ENCODE data around the gene DBX2. TPM values are rescaled to one million over a fixed set of nuclear protein-coding genes. Genes with fewer than 3 reads are reported as not detected.
"Not testable (repeated sequence)": the region's sequence is repeated elsewhere in the genome, so short reads cannot be mapped to it uniquely, and the experiment has no call there.

Gene DBX2
- total RNA-seq, 1 donor from 2014 or later, result 0.14 TPM

DNA sequence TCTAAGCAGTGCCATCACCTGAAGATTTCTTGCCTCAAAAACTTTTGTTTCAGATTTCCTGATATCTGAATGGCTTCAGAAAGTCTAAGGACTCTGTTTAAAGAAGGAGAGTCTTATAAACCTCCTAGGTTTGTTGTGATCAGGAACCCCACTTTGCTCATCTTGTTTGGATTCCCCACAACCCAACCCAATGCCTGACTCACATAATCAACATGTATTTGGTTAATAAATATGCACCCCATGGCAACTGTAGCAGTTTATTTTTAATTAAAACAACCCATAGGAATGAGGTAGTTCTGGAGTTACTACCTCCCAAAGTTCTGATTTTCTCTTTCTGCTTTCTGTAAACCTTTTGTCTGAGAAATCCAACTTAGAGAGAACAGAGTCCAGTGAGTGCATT lies 51.5 kb downstream of the DBX2 start:
- TF ChIP-seq, protein P1, sequence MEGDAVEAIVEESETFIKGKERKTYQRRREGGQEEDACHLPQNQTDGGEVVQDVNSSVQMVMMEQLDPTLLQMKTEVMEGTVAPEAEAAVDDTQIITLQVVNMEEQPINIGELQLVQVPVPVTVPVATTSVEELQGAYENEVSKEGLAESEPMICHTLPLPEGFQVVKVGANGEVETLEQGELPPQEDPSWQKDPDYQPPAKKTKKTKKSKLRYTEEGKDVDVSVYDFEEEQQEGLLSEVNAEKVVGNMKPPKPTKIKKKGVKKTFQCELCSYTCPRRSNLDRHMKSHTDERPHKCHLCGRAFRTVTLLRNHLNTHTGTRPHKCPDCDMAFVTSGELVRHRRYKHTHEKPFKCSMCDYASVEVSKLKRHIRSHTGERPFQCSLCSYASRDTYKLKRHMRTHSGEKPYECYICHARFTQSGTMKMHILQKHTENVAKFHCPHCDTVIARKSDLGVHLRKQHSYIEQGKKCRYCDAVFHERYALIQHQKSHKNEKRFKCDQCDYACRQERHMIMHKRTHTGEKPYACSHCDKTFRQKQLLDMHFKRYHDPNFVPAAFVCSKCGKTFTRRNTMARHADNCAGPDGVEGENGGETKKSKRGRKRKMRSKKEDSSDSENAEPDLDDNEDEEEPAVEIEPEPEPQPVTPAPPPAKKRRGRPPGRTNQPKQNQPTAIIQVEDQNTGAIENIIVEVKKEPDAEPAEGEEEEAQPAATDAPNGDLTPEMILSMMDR (IDR thresholded peaks at IDR 0.05; ENCODE audit: borderline replicate concordance), result no peak
- H3K4me3 ChIP-seq, result no peak overlapping the region
- peaks cover 14% of the 10 kb centered on the region for H3K9me3 ChIP-seq (replicated peaks)
- intact Hi-C loops (cut with micrococcal nuclease), result no loop called here
- DNase-seq, result no peak
- no peak overlapping the region for H3K27ac ChIP-seq (replicated peaks)
- no peaks in the 10 kb centered on the region for H3K27me3 ChIP-seq (ENCODE audit: low read depth)
- no peaks in the 10 kb centered on the region for H3K4me1 ChIP-seq
- H3K36me3 ChIP-seq, result no peaks in the 10 kb centered on the region

DNA sequence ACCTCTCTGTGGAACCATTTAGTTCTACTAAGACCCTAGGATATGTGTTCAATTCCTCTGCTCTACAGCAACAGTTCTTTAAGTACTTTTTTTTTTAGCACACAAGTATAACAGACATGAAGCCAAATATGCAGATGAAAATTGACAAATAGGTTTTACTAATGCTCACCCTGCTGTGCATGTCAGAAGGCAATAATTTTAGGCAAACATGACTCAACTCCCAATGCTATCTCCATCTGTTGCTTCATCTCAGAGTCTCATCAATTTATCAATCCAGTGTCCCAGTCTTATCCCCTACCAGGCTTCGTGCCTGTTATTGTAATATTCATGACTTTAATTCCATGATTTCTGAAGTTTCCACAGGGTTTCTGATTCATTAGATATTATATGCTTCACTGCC lies 57.7 kb downstream of the DBX2 start:
- DNase-seq, result no peak
- H3K27ac ChIP-seq (replicated peaks), result no peak overlapping the region
- peaks cover 9% of the 10 kb centered on the region for H3K9me3 ChIP-seq (replicated peaks)
- H3K4me3 ChIP-seq, result no peak overlapping the region
- no peaks in the 10 kb centered on the region for H3K27me3 ChIP-seq (ENCODE audit: low read depth)
- TF ChIP-seq, protein P1 (IDR thresholded peaks at IDR 0.05; ENCODE audit: borderline replicate concordance), result no peak
- intact Hi-C loops (cut with micrococcal nuclease), result no loop called here
- H3K36me3 ChIP-seq, result no peaks in the 10 kb centered on the region
- no peaks in the 10 kb centered on the region for H3K4me1 ChIP-seq

DNA sequence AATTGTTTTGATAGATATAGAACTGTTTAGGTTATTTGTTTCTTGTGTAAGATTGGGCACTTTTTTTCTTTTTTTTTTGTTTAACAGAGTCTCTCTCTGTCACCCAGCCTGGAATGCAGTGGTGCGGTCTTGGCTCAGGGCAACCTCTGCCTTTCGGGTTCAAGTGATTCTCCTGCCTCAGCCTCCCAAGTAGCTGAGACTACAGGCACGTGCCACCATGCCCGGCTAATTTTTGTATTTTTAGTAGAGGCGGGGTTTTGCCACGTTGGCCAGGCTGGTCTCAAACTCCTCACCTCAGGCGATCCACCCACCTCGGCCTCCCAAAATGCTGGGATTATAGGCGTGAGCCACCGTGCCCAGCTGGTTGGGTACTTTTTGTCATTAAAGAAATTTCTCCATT lies 66.0 kb downstream of the DBX2 start:
- H3K4me1 ChIP-seq; intact Hi-C loops (cut with micrococcal nuclease); H3K27ac ChIP-seq (replicated peaks); H3K4me3 ChIP-seq; DNase-seq; H3K27me3 ChIP-seq (ENCODE audit: low read depth); H3K9me3 ChIP-seq (replicated peaks); H3K36me3 ChIP-seq: not testable (repeated sequence)

DNA sequence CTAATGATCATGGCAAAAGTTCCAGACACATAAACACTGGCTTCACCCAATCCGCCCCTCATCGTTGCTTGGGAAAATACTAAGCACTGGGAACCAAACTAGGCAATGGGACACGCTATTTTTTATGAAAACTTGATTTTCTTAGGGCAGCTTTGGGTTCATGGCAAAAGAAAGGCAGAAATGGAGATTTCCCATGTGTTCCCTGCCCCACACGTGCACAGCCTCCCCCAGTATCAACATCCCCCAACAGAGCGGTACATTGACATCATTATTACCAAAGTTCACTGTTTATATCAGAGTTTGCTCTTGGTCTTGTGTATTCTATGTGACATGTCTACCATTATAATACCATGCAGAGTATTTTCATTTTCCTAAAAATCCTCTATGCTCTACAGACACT lies 71.0 kb downstream of the DBX2 start:
- Histone ChIP-seq H3K36me3 (no peaks in the 10 kb centered on the region), H3K27me3 (ENCODE audit: low read depth) (no peaks in the 10 kb centered on the region), H3K9me3 (replicated peaks) (no peaks in the 10 kb centered on the region), H3K27ac (replicated peaks) (no peak overlapping the region), H3K4me3 (no peak overlapping the region), H3K4me1 (no peaks in the 10 kb centered on the region)
- TF ChIP-seq, protein P1 (IDR thresholded peaks at IDR 0.05; ENCODE audit: borderline replicate concordance), result no peak
- intact Hi-C loops (cut with micrococcal nuclease), result no loop called here
- no peak for DNase-seq

DNA sequence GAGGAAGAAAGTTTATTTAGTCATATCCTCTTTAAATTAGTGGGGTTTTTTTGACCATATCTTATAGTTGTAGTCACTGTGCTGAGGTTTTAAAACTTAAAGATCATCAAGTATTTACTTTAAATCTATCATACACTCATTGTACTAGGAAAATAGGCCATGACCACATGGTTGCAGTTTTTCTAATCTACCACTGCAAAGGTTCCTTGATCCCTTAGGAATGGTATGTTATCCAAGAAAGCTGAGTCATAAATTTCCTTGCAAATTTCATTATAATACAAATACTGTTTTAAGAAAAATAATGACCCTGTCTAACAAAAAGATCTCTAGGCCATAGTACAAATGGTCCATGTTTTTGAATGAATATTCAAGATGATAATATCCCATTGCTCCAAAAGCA lies 74.7 kb downstream of the DBX2 start:
- Histone ChIP-seq H3K9me3 (replicated peaks) (no peaks in the 10 kb centered on the region), H3K27ac (replicated peaks) (no peak overlapping the region), H3K4me3 (no peak overlapping the region), H3K27me3 (ENCODE audit: low read depth) (no peaks in the 10 kb centered on the region), H3K36me3 (no peaks in the 10 kb centered on the region), H3K4me1 (no peaks in the 10 kb centered on the region)
- intact Hi-C loops (cut with micrococcal nuclease), result no loop called here
- TF ChIP-seq, protein P1 (IDR thresholded peaks at IDR 0.05; ENCODE audit: borderline replicate concordance), result no peak
- no peak for DNase-seq

DNA sequence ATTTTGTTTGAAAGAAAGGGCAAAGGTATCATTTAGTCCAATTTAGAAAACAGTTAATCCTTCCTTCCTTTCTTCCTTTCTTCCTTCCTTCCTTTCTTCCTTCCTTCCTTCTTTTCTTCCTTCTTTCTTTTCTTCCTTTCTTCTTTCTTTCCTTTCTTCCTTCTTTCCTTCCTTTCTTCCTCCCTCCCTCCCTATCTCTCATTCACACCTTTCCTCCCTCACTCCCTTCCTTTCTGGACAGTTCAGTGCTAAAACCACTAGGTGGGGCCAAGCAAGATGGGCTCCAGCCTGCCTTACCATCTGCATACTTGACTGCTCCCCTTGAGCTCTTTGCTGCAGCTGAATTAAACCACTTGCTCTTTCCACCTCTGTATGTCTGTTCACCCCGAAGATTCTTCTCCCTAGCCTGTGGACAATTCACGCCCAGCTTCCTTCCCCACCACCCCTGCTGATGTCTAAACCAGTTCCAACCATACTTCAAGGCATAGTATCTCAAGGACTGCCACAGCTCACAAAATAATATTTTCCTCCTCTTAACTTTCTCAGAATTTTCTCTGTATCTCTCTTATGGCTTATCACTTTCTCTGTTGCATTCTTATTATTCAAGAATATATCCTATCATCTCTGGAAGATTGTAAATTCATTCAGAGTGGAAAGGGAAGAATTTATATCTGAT lies 78.0 kb downstream of the DBX2 start:
- Histone ChIP-seq H3K9me3 (replicated peaks) (no peaks in the 10 kb centered on the region), H3K27ac (replicated peaks) (no peak overlapping the region), H3K4me3 (no peak overlapping the region), H3K4me1 (no peaks in the 10 kb centered on the region), H3K27me3 (ENCODE audit: low read depth) (no peaks in the 10 kb centered on the region), H3K36me3 (no peaks in the 10 kb centered on the region)
- TF ChIP-seq, protein P1 (IDR thresholded peaks at IDR 0.05; ENCODE audit: borderline replicate concordance), result peak; percentile 38
- intact Hi-C loops (cut with micrococcal nuclease), result no loop called here
- DNase-seq, result no peak
